GM13977 (cell line): ENCODE measurements around the gene PABPN1L.

Experiments used
- DNase-seq: peaks from one replicate; pipeline ENCODE4 v3.0.0; 2012; ENCODE audit warnings: low spot score
- in situ Hi-C: fragments of 300-500 bp; cut with MboI; formaldehyde crosslinking; loops from one replicate; pipeline ENCODE4 v1.12.0; 2022; ENCODE audit warnings: low sequenced_read_pairs, low pct_unique_long_range_greater_than_20kb, mixed read lengths, inconsistent platforms; ENCODE audit not compliant: unreplicated experiment
- TF ChIP-seq, protein P1 (sequence below): IDR thresholded peaks from 2 replicates; pipeline ENCODE4 v1.5.1; 2012; ENCODE audit warnings: mild to moderate bottlenecking, control low read depth; ENCODE audit not compliant: insufficient read depth; ENCODE audit errors: extremely low read depth, missing control alignments

PABPN1L gene

DNA sequence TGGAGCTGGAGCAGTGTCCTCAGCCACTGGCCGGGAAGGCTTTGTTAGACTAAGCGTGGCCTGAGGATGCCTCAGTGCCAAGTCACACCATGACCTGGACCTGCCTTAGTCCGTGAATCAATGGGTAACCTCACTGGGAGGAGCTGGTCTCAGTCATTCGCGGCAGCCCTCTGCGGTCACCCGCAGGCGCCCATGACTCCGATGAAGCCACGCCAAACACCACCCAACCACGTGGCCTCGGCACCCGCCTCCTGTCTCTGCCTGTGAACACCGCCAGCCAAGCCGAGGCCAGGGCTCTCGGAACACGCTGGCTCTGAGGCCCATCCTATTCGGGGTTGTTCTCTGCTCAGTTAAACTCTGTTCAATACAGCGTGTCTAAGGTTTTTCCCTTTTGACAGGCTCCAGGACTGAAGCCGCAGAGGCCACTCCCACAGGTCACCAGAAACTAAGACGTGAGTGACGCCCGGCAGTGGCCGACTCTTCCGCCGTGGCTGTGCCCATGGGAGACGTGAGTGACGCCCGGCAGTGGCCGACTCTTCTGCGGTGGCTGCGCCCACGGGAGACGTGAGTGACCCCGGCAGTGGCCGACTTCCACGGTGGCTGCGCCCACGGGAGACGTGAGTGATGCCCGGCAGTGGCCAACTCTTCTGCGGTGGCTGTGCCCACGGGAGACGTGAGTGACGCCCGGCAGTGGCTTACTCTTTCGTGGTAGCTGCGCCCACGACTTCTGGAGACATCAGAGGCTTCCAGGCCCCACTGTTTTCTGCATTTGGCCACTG is 16.8 kb upstream of the PABPN1L start:
- DNase-seq, result no peak
- in situ Hi-C loops, result no loop called here

DNA sequence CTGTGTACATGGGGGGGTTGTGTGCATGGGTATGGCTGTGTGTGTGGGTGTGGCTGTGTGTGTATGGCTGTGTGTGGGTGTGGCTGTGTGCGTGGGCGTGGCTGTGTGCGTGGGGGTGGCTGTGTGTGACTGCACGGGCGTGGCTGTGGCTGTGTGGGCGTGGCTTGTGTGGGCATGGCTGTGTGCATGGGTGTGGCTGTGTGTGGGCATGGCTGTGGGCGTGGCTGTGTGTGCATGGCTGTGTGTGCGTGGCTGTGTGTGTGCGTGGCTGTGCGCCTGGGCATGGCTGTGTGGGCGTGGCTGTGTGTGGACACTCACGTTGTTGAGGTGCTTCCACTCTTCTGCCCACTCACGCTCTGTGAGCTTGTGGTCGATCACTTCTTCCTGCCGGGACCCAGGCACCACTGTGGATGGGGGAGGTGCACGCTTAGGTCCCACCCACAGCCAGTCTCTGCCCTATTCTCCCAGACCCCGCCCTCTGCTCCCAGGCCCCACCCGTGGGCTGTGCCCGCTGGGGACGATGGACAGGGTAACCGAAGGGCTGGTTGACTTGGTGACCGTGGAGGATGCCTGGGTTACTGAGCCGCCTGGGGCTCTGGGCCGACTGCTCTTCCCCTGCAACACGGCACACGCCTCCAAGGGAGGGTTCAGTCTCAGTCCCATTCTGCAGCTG is 16.0 kb upstream of the PABPN1L start:
- in situ Hi-C loops, result no loop called here
- TF ChIP-seq, protein P1, sequence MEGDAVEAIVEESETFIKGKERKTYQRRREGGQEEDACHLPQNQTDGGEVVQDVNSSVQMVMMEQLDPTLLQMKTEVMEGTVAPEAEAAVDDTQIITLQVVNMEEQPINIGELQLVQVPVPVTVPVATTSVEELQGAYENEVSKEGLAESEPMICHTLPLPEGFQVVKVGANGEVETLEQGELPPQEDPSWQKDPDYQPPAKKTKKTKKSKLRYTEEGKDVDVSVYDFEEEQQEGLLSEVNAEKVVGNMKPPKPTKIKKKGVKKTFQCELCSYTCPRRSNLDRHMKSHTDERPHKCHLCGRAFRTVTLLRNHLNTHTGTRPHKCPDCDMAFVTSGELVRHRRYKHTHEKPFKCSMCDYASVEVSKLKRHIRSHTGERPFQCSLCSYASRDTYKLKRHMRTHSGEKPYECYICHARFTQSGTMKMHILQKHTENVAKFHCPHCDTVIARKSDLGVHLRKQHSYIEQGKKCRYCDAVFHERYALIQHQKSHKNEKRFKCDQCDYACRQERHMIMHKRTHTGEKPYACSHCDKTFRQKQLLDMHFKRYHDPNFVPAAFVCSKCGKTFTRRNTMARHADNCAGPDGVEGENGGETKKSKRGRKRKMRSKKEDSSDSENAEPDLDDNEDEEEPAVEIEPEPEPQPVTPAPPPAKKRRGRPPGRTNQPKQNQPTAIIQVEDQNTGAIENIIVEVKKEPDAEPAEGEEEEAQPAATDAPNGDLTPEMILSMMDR, result no peak
- DNase-seq, result no peak

More for the DNA sequence above, 16.8 kb upstream of the PABPN1L start:
- TF ChIP-seq, protein P1, result no peak

DNA sequence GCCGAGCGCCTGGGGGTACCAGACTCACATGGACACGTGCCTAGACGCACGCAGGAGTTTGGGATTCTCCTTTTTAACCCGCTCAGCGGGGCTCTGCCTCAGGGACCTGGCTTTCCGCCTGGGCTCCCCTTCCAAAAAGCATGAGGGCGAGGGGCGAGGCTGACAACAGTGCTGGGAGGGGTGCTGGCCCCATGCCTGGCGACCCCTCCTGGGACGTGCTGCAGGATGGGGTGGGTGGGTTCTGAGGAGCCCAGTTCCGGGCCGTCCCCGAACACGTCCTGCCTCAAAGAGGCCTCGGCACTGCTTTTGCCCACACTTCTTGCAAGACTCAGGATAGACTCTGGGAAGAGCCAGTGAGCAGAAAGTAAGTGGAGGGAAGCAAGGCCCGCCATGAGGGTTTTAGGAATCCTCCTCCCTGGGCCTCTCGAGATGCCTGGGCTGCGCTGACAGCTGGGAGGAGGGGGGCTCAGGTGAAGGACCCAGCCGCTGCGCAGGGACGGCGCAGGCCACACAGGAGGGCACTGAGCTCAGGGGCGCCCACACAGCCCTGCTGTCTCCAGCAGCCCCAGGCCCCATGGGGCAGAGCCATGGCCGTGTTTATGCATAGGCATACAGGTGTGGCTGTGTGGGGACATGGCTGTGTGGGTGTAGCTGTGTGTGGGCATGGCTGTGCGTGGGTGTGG is 15.4 kb upstream of the PABPN1L start:
- no peak for DNase-seq
- TF ChIP-seq, protein P1, result no peak
- in situ Hi-C loops, result no loop called here

DNA sequence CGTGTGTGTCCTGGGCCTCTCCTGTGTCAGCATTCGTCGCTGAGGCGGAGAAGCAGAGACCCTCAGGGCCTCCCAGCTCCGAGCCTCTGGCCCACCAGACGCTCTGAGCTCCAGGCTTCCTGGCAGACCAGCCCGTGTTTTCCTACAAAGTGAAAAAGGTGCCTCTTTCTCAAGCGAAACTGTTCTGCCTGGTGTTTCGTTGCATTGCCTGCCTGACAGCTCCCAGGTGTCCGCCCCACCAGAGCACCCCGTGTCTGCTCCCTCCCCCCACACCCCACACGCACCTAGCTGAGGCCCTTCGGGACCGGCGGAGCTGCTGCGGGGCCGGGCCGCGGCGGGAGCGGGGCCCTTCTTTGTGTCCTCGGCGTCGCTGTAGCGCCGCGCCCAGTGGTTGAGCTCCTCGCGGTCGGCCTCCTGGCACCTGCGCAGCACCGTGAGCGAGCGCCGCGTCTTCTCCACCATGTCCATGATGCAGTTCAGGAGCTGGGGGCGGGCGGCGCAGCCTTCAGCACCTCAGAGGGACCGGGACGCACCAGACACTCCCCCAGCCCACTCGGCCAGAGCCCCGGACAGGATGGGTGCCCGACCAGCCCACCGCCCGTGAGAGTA is 14.7 kb upstream of the PABPN1L start:
- no peak for DNase-seq
- TF ChIP-seq, protein P1, result no peak
- in situ Hi-C loops, result no loop called here

DNA sequence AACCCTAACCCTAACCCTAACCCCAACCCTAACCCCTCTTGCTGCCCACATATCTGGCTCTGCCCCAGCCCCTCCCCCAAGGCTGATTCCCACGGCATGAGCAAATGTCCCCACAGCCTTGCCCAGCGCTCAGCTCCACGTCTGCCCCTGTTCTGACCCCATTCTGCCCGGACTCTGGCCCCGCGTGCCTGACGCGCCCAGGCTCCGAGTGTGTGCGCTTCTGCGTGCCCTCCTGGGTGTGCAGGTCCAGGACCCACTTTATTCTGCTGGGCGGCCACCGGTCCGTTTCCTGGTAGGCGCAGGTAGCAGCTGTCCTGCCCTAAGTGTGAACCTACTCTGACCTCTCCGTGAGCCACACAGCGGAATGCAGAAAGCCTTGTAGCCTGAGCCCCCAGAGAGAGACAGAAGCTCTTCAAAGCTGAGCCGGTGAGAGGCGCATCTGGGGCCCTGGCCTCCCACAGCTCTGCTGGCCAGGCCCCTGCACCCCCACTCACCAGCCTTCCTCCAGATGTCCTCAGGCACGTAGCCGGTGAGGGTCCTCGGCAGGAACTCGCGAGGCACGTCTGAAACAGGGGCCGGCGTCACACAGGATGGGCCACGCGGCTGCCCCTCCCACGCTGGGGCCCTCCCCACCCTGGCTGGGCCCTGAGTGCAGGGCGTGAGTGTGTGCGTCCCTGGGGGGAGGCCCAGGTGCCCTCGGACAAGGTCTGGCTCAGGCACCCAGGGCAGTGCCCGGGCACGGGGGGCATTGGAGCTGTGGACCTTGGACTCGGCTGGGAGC is 14.0 kb upstream of the PABPN1L start:
- TF ChIP-seq, protein P1, result no peak
- no peak for DNase-seq
- in situ Hi-C loops, result no loop called here

DNA sequence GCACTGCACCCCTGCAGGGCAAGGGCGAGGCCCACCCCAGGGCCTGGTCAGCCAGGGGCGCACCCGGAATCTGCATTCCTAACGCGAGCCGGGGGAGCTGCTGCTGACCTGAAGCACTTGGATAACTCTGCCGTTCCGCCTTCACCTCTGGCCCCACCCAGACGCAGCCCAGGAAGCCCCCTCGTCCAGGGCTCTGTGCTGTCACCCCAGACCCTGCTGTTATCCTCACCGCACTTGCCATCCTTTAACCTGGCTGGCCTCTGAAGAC is 13.3 kb upstream of the PABPN1L start:
- DNase-seq, result no peak
- TF ChIP-seq, protein P1, result no peak
- in situ Hi-C loops, result no loop called here
